HG03139 (cell line): Measurements from ENCODE around the gene WDR45.

Experiments used
- ATAC-seq: cut with Tn5 transposase; IDR thresholded peaks from one replicate; pipeline ENCODE4 v1.9.1; 2021; ENCODE audit not compliant: unreplicated experiment

Gene WDR45

DNA sequence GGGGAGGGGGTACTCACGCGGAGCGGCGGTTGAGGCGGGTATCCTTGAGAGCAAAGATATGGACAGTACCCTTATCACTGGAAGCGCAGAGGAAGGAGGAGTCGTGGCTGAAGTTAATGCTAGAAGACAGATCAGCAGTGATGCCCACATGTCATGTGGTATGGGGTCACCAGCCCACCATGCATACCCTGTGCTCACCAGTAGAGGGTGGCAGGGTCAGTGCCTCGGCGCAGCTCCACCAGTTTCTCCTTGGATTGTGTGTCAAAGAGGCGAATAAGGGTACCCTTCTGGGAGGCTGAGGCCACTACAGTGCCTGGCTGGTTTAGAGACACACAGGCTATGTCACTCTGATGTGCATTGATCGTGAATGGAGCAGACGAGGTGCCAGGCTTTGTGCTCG is 4.3 kb downstream of the WDR45 start:
- no peak for ATAC-seq

GRCh38 chrX:49073601-49074575 is 5.8 kb downstream of the WDR45 start, which contains the start of gene PRAF2:
Gene PRAF2 (minus strand): TSS chrX:49074002. CDS start chrX:49073987, 15 bp downstream.
- ATAC-seq: peak; percentile 93

GRCh38 chrX:49072712-49073095 is 7.0 kb downstream of the WDR45 start:
- no peak for ATAC-seq

GRCh38 chrX:49071877-49072711 is 7.6 kb downstream of the WDR45 start:
- ATAC-seq: no peak

- ATAC-seq: no peak
These were observed 8.7 kb downstream of the WDR45 start for GRCh38 chrX:49070988-49071387.

GRCh38 chrX:49069038-49069437 is 10.6 kb downstream of the WDR45 start:
- no peak for ATAC-seq

- ATAC-seq: no peak
These were observed 12.2 kb downstream of the WDR45 start for GRCh38 chrX:49067285-49068120.

- no peak for ATAC-seq
These were observed 13.0 kb downstream of the WDR45 start for GRCh38 chrX:49066690-49067089.

DNA sequence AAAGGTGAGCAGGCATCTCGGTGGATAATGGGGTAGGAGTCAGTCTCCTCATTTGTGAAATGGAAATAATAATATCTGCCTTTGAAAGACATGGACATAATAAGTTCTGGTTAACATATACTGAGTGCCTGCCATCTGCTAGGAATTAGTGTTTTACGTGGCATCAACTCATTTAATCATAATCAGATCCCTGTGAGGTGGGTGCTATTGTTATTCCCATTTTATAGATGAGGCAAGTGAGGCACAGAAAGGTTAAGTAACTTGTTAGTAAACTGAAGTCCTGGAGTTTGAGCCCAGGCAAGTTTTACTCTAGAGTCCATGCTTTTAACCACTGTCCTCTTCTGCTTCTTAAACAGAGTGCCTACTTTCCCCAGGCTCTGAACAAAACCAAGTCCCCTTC is 13.4 kb downstream of the WDR45 start:
- ATAC-seq: no peak

DNA sequence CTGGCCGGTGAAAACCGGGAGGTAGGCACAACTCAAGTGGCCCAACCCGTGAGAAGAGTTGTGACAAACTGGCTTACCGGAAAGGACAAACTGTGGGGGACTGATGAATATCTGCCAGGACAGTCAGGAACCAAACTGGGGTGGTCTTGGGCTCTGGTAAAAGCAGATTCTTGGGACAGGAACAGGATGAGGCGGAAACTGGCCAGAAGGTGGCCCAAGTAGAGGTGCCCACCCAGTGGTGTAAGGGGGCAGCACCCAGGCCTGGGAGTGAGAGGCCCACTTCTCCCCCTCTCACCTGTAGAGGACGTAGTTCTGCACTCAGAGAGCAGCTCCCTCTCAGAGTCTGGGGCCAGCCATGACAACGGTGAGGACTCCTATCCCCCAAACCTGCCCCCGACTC is 15.0 kb downstream of the WDR45 start:
- no peak for ATAC-seq

GRCh38 chrX:49064303-49064702 is 15.4 kb downstream of the WDR45 start:
- ATAC-seq: no peak

DNA sequence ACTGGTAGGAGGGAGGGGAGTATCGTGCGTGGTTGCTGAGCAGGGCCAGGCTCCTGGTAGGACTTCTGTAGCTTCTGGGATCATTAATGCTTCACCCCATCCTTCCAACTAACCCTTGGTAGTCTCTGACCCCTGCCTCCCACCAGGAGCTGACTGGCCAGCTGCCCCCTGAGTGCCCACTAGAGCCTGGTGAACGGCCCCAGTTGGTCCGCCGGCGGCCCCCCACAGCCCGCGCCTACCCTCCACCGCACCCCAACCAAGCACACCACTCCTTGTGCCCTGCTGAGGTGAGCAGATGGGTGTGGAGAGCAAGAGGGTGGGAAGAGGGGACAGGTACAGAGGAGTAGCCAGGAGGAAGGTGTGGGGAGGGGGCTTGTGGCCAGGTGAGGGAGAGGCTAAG is 16.0 kb downstream of the WDR45 start:
- ATAC-seq: no peak

GRCh38 chrX:49061916-49062315 is 17.8 kb downstream of the WDR45 start:
- no peak for ATAC-seq

- no peak for ATAC-seq
These were observed 18.2 kb downstream of the WDR45 start for GRCh38 chrX:49061490-49061889.

GRCh38 chrX:49060914-49061313 is 18.8 kb downstream of the WDR45 start:
- no peak for ATAC-seq

- ATAC-seq: no peak
These were observed 20.0 kb downstream of the WDR45 start for GRCh38 chrX:49059681-49060085.

DNA sequence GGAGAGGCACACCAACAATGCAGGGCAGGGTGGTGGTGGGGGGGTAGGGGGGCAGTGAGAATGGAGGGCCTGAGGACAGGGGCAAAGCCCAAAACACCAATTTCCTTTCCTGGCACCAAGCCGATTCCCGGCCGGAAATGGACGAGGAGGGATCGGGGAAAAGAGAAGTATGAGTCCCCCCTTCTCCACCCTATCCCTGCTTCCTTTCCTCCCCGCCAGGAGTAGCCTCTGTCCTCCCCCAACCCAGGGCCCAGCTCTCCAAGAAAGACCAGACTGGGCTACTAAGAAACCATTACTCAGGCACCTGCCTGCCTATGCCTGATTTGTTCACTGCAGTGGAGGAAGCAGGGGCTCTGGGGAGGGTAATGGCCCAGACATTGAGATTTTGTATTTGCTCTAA is 20.5 kb downstream of the WDR45 start:
- no peak for ATAC-seq

DNA sequence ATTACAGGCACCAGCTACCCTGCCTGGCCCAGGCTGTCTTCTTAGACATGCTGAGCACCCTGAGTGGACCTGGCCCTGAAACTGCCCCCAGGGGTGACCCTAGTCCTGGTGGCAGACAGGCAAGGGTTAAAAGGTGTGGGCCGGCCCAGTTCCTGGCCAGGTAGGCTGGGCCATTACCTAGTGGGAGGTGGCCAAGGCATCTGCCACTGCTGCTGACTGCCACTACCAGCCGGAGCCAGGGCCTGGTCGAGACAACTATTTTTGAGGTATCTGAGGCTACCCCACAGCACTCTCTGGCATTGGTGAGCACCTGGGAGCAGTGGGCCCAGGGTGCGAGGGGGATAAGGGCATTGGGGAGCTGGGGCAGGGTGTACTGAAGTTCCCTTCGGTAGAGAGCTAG is 20.9 kb downstream of the WDR45 start, which contains the start of gene CCDC120:
Gene CCDC120, plus strand, starts transcription at position 206 of the 400 bp plus-strand sequence. CDS start 3,043 bp downstream, outside the sequence.
- no peak for ATAC-seq

GRCh38 chrX:49054073-49054762 is 25.5 kb downstream of the WDR45 start:
- no peak for ATAC-seq
